Naive thymus-derived CD4-positive, alpha-beta T cell (primary cell): ENCODE measurements around the gene SKP2. TPM values are rescaled to one million over a fixed set of nuclear protein-coding genes. Genes with fewer than 3 reads are reported as not detected.
A peak's percentile ranks its signal among the peaks of the same experiment; 100 is the strongest.

ENCODE experiments used
- ATAC-seq: fragments of 150-1000 bp; cut with Tn5 transposase; 2 replicates; pipeline ENCODE4 v1.10.0; 2021; ENCODE audit warnings: mild to moderate bottlenecking, moderate library complexity
- CTCF ChIA-PET: fragments of 350-600 bp; sonication (Branson Sonifier 250); formaldehyde crosslinking; loops from one replicate; lab custom pipeline; 2021; ENCODE audit warnings: antibody characterized with exemption; lab: Charles Lee
- POLR2A ChIA-PET: fragments of 350-600 bp; sonication (Branson Sonifier 250); formaldehyde crosslinking; loops from one replicate; lab custom pipeline; 2021; ENCODE audit warnings: antibody characterized with exemption, inconsistent platforms; lab: Charles Lee
- DNase-seq, 9 donors: peaks; one replicate each; pipeline versions ENCODE4 v3.0.0 to v3.0.0-alpha.2; 2020 to 2022; ENCODE audit warnings: mixed read lengths in 1 of 9
- H3K27ac ChIP-seq: one replicate; pipeline ENCODE4 v1.7.0; 2013; ENCODE audit warnings: mild to moderate bottlenecking, low read depth, low read length, moderate library complexity
- H3K27me3 ChIP-seq, 2 donors: one replicate each; pipeline ENCODE4 v1.7.0; 2013; ENCODE audit warnings: low read length in 2 of 2, mild to moderate bottlenecking in 2 of 2, moderate library complexity in 2 of 2; ENCODE audit not compliant: control insufficient read depth in 2 of 2, insufficient read depth in 2 of 2
- H3K36me3 ChIP-seq, 3 experiments: 1 replicate in 2 of 3; 2 replicates in 1 of 3; pipeline ENCODE4 v1.7.0; 2013; ENCODE audit warnings: low read length in 3 of 3, mild to moderate bottlenecking in 3 of 3, moderate library complexity in 1 of 3; ENCODE audit not compliant: insufficient read depth in 3 of 3, control insufficient read depth in 2 of 3
- H3K4me1 ChIP-seq, 2 donors: one replicate each; pipeline ENCODE4 v1.7.0; 2013; ENCODE audit warnings: low read length in 2 of 2, mild to moderate bottlenecking in 2 of 2, moderate library complexity in 1 of 2; ENCODE audit not compliant: control insufficient read depth in 2 of 2, insufficient read depth in 2 of 2
- H3K4me3 ChIP-seq: 2 replicates; pipeline ENCODE4 v1.7.0; 2013; ENCODE audit warnings: mild to moderate bottlenecking, low read length
- H3K9me3 ChIP-seq, 3 experiments: 1 replicate in 2 of 3; 2 replicates in 1 of 3; pipeline ENCODE4 v1.7.0; 2013; ENCODE audit warnings: low read length in 3 of 3; ENCODE audit not compliant: control insufficient read depth in 2 of 3
- H3K27ac Mint-ChIP-seq, 9 donors: one replicate each; pipeline ENCODE4 v1.8.0; 2020 to 2022; ENCODE audit warnings: mixed read lengths in 9 of 9, mild to moderate bottlenecking in 8 of 9, moderate library complexity in 5 of 9, inconsistent platforms in 2 of 9
- H3K27me3 Mint-ChIP-seq, 5 donors: one replicate each; pipeline ENCODE4 v1.8.0; 2021 to 2022; ENCODE audit warnings: mixed read lengths in 5 of 5, mild to moderate bottlenecking in 1 of 5
- H3K36me3 Mint-ChIP-seq, 5 donors: one replicate each; pipeline ENCODE4 v1.8.0; 2020 to 2022; ENCODE audit warnings: mixed read lengths in 5 of 5, mild to moderate bottlenecking in 3 of 5, inconsistent platforms in 1 of 5
- H3K4me1 Mint-ChIP-seq, 7 donors: one replicate each; pipeline ENCODE4 v1.8.0; 2020 to 2022; ENCODE audit warnings: mixed read lengths in 7 of 7, mild to moderate bottlenecking in 3 of 7, inconsistent platforms in 1 of 7
- H3K4me3 Mint-ChIP-seq, 10 donors: one replicate each; pipeline ENCODE4 v1.8.0; 2020 to 2022; ENCODE audit warnings: mild to moderate bottlenecking in 10 of 10, mixed read lengths in 10 of 10, moderate library complexity in 6 of 10, inconsistent platforms in 2 of 10
- H3K9me3 Mint-ChIP-seq, 11 donors: one replicate each; pipeline ENCODE4 v1.8.0; 2020 to 2022; ENCODE audit warnings: mixed read lengths in 11 of 11, mild to moderate bottlenecking in 4 of 11, inconsistent platforms in 1 of 11, moderate library complexity in 1 of 11
- intact Hi-C, 2 donors: fragments of 100-400 bp; cut with micrococcal nuclease; formaldehyde crosslinking; loops; one replicate each; pipeline ENCODE4 v1.15.1; 2023
- polyA plus RNA-seq, 2 donors: library from polyadenylated mRNA; unstranded; fragments of 300-500 nt; fragmentation: Illumina TruSeq; gene quantifications; one replicate each; pipeline ENCODE4 v1.2.3, GENCODE V29; 2021
- total RNA-seq, 6 experiments: library from RNA in 5 of 6; stranded (reverse) in 5 of 6; gene quantifications; 1 replicate in 5 of 6; 2 replicates in 1 of 6; pipeline ENCODE4 v1.2.3 and lab custom pipeline; 2021 to 2026

SKP2 gene
- total and polyA plus RNA-seq, 7 experiments from 2014 or later = 11.9 to 37.1 (median 23.3) TPM

GRCh38 chr5:36173426-36173825 is 21.5 kb downstream of the SKP2 start:
- intact Hi-C loops = no loop called here
- no peaks in the 10 kb centered on the region for H3K9me3 ChIP-seq
- POLR2A ChIA-PET = no interaction called here
- no peak for DNase-seq
- Mint-ChIP-seq H3K4me1 (peaks cover 2 to 18% (median 6%) of the 10 kb centered on the region in 7 donors), H3K9me3 (no peaks in the 10 kb centered on the region), H3K27ac (no peak overlapping the region), H3K4me3 (no peak overlapping the region), H3K27me3 (no peaks in the 10 kb centered on the region), H3K36me3 (peaks cover 12 to 74% (median 46%) of the 10 kb centered on the region in 5 donors)
- H3K4me1 ChIP-seq = peaks cover 0 to 4% of the 10 kb centered on the region in 2 donors
- no peak for ATAC-seq
- CTCF ChIA-PET = no interaction called here
- H3K27me3 ChIP-seq = no peaks in the 10 kb centered on the region
- H3K27ac ChIP-seq = no peak overlapping the region
- peaks cover 19 to 67% (median 24%) of the 10 kb centered on the region in 3 experiments for H3K36me3 ChIP-seq
- no peak overlapping the region for H3K4me3 ChIP-seq

- H3K36me3 Mint-ChIP-seq = peaks cover 15 to 72% (median 47%) of the 10 kb centered on the region in 5 donors
- H3K4me1 Mint-ChIP-seq = peaks cover 0 to 12% (median 2%) of the 10 kb centered on the region in 7 donors
- POLR2A ChIA-PET = no interaction called here
- H3K27ac Mint-ChIP-seq = no peak overlapping the region
- H3K27me3 ChIP-seq = no peaks in the 10 kb centered on the region
- CTCF ChIA-PET = no interaction called here
- no peaks in the 10 kb centered on the region for H3K27me3 Mint-ChIP-seq
- H3K9me3 ChIP-seq = no peaks in the 10 kb centered on the region
- ATAC-seq (no peak), DNase-seq (no peak)
- H3K4me3 ChIP-seq = no peak overlapping the region
- intact Hi-C loops = no loop called here
- no peaks in the 10 kb centered on the region for H3K4me1 ChIP-seq
- no peaks in the 10 kb centered on the region for H3K9me3 Mint-ChIP-seq
- H3K4me3 Mint-ChIP-seq = no peak overlapping the region
- H3K27ac ChIP-seq = no peak overlapping the region
- peaks cover 20 to 69% (median 29%) of the 10 kb centered on the region in 3 experiments for H3K36me3 ChIP-seq
These were observed 22.2 kb downstream of the SKP2 start for GRCh38 chr5:36174119-36174518.

- POLR2A ChIA-PET = interaction anchor here (0.6 kb wide), 1 partner anchor 82 kb away, joined by 4 read pairs; no protein-coding TSS in a partner anchor
- CTCF ChIA-PET = no interaction called here
- no peak for DNase-seq
These were observed 23.1 kb downstream of the SKP2 start for GRCh38 chr5:36175043-36175442.

GRCh38 chr5:36177154-36177553 is 25.2 kb downstream of the SKP2 start:
- ChIA-PET POLR2A (interaction anchor here (0.7 kb wide), 1 partner anchor 282 kb away, joined by 3 read pairs; no protein-coding TSS in a partner anchor), CTCF (interaction anchor here (0.5 kb wide), 1 partner anchor 1247 kb away, joined by 3 read pairs; no protein-coding TSS in a partner anchor)
- Histone ChIP-seq H3K4me3 (no peak overlapping the region), H3K9me3 (no peaks in the 10 kb centered on the region), H3K27me3 (no peaks in the 10 kb centered on the region), H3K4me1 (no peaks in the 10 kb centered on the region), H3K36me3 (peaks cover 11 to 71% (median 29%) of the 10 kb centered on the region in 3 experiments), H3K27ac (no peak overlapping the region)
- Mint-ChIP-seq H3K36me3 (peaks cover 13 to 73% (median 53%) of the 10 kb centered on the region in 5 donors), H3K4me1 (peaks cover 0 to 7% (median 0%) of the 10 kb centered on the region in 7 donors), H3K27me3 (no peaks in the 10 kb centered on the region), H3K9me3 (no peaks in the 10 kb centered on the region), H3K4me3 (no peak overlapping the region), H3K27ac (peak overlapping the region in 1 of 9 donors; percentile 57)
- DNase-seq (no peak), ATAC-seq (no peak)
- intact Hi-C loops = no loop called here

More at GRCh38 chr5:36175043-36175442, 23.1 kb downstream of the SKP2 start:
- H3K27me3 Mint-ChIP-seq = no peaks in the 10 kb centered on the region
- Histone ChIP-seq H3K9me3 (no peaks in the 10 kb centered on the region), H3K4me3 (no peak overlapping the region), H3K4me1 (no peaks in the 10 kb centered on the region), H3K27ac (no peak overlapping the region), H3K27me3 (no peaks in the 10 kb centered on the region), H3K36me3 (peaks cover 20 to 76% (median 30%) of the 10 kb centered on the region in 3 experiments)
- intact Hi-C loops = no loop called here
- peak overlapping the region in 3 of 9 donors; percentile 14 to 39 (median 23) for H3K27ac Mint-ChIP-seq
- peaks cover 0 to 7% (median 0%) of the 10 kb centered on the region in 7 donors for H3K4me1 Mint-ChIP-seq
- H3K9me3 Mint-ChIP-seq = no peaks in the 10 kb centered on the region
- H3K36me3 Mint-ChIP-seq = peaks cover 15 to 73% (median 53%) of the 10 kb centered on the region in 5 donors
- ATAC-seq = no peak
- H3K4me3 Mint-ChIP-seq = no peak overlapping the region

- peaks cover 13 to 77% (median 60%) of the 10 kb centered on the region in 5 donors for H3K36me3 Mint-ChIP-seq
- POLR2A ChIA-PET = interaction anchor here (0.6 kb wide), 1 partner anchor 17 kb away, joined by 3 read pairs; no protein-coding TSS in a partner anchor
- H3K9me3 Mint-ChIP-seq = no peaks in the 10 kb centered on the region
- no peaks in the 10 kb centered on the region for H3K27me3 ChIP-seq
- ATAC-seq (no peak), DNase-seq (no peak)
- peak overlapping the region in 1 of 9 donors; percentile 57 for H3K27ac Mint-ChIP-seq
- no peaks in the 10 kb centered on the region for H3K4me1 ChIP-seq
- H3K4me3 ChIP-seq = no peak overlapping the region
- CTCF ChIA-PET = interaction anchor here (0.9 kb wide), 1 partner anchor 21 kb away, joined by 3 read pairs; no protein-coding TSS in a partner anchor
- no peak overlapping the region for H3K4me3 Mint-ChIP-seq
- intact Hi-C loops = no loop called here
- no peaks in the 10 kb centered on the region for H3K27me3 Mint-ChIP-seq
- H3K36me3 ChIP-seq = peaks cover 11 to 67% (median 21%) of the 10 kb centered on the region in 3 experiments
- H3K9me3 ChIP-seq = no peaks in the 10 kb centered on the region
- H3K27ac ChIP-seq = no peak overlapping the region
- H3K4me1 Mint-ChIP-seq = peaks cover 0 to 7% (median 0%) of the 10 kb centered on the region in 7 donors
These were observed 26.0 kb downstream of the SKP2 start for GRCh38 chr5:36177715-36178523.

GRCh38 chr5:36178524-36178890 is 26.6 kb downstream of the SKP2 start:
- ATAC-seq = no peak
- ChIA-PET CTCF (interaction anchor here (0.9 kb wide), 1 partner anchor 20 kb away, joined by 3 read pairs; no protein-coding TSS in a partner anchor), POLR2A (interaction anchor here (0.6 kb wide), 1 partner anchor 17 kb away, joined by 3 read pairs; no protein-coding TSS in a partner anchor)
- H3K4me3 ChIP-seq = no peak overlapping the region
- peaks cover 13 to 76% (median 59%) of the 10 kb centered on the region in 5 donors for H3K36me3 Mint-ChIP-seq
- no peak for DNase-seq
- no peaks in the 10 kb centered on the region for H3K27me3 ChIP-seq
- no peak overlapping the region for H3K4me3 Mint-ChIP-seq
- no peak overlapping the region for H3K27ac ChIP-seq
- no peaks in the 10 kb centered on the region for H3K27me3 Mint-ChIP-seq
- no peaks in the 10 kb centered on the region for H3K9me3 Mint-ChIP-seq
- intact Hi-C loops = no loop called here
- H3K4me1 Mint-ChIP-seq = peaks cover 0 to 7% (median 0%) of the 10 kb centered on the region in 7 donors
- no peaks in the 10 kb centered on the region for H3K9me3 ChIP-seq
- H3K4me1 ChIP-seq = no peaks in the 10 kb centered on the region
- peaks cover 11 to 61% (median 19%) of the 10 kb centered on the region in 3 experiments for H3K36me3 ChIP-seq
- no peak overlapping the region for H3K27ac Mint-ChIP-seq
